Neural progenitor cell (in vitro differentiated cells): ENCODE results near the gene PPP6R3. TPM values are rescaled to one million over a fixed set of nuclear protein-coding genes. Genes with fewer than 3 reads are reported as not detected.

Experiments
- DNase-seq: peaks from one replicate; pipeline ENCODE4 v3.0.0-alpha.2; 2016; ENCODE audit warnings: low spot score
- H2AFZ ChIP-seq: fragments of 200-600 bp; sonication (generic); replicated peaks from 2 replicates; pipeline ENCODE4 v1.6.1; 2016; ENCODE audit warnings: antibody characterized with exemption
- H3F3A ChIP-seq: fragments of 200-600 bp; sonication (generic); 2 replicates; pipeline ENCODE4 v1.6.1; 2016; ENCODE audit warnings: antibody characterized with exemption, low read depth
- H3K27ac ChIP-seq: fragments of 200-600 bp; sonication (generic); 2 replicates; pipeline ENCODE4 v1.5.1; 2016; ENCODE audit warnings: mild to moderate bottlenecking
- H3K27me3 ChIP-seq: fragments of 200-600 bp; sonication (generic); 2 replicates; pipeline ENCODE4 v1.6.1; 2016; ENCODE audit warnings: mild to moderate bottlenecking, moderate library complexity
- H3K36me3 ChIP-seq: fragments of 200-600 bp; sonication (generic); 2 replicates; pipeline ENCODE4 v1.5.1; 2016
- H3K4me1 ChIP-seq: fragments of 200-600 bp; sonication (generic); 2 replicates; pipeline ENCODE4 v1.6.1; 2016; ENCODE audit warnings: mixed run types
- H3K4me2 ChIP-seq: fragments of 200-600 bp; sonication (generic); 2 replicates; pipeline ENCODE4 v1.6.1; 2016
- H3K4me3 ChIP-seq: fragments of 200-600 bp; sonication (generic); 2 replicates; pipeline ENCODE4 v1.5.1; 2016
- H3K79me2 ChIP-seq: fragments of 200-600 bp; sonication (generic); 2 replicates; pipeline ENCODE4 v1.6.1; 2016; ENCODE audit warnings: low read depth
- H3K9ac ChIP-seq: fragments of 200-600 bp; sonication (generic); 2 replicates; pipeline ENCODE4 v1.6.1; 2016
- H3K9me3 ChIP-seq: fragments of 200-600 bp; sonication (generic); 2 replicates; pipeline ENCODE4 v1.5.1; 2016; ENCODE audit warnings: low read depth
- H4K20me1 ChIP-seq: fragments of 200-600 bp; sonication (generic); 2 replicates; pipeline ENCODE4 v1.6.1; 2016; ENCODE audit warnings: low read depth
- H3K27ac Mint-ChIP-seq: 3 replicates; pipeline ENCODE4 v1.8.0; 2021; ENCODE audit warnings: mixed read lengths
- H3K27me3 Mint-ChIP-seq: 2 replicates; pipeline ENCODE4 v1.8.0; 2022; ENCODE audit warnings: low read depth, mild to moderate bottlenecking, inconsistent platforms, moderate library complexity, mixed read lengths; ENCODE audit not compliant: insufficient read depth
- H3K36me3 Mint-ChIP-seq: 3 replicates; pipeline ENCODE4 v1.8.0; 2021; ENCODE audit warnings: mixed read lengths
- H3K4me1 Mint-ChIP-seq: 3 replicates; pipeline ENCODE4 v1.8.0; 2021; ENCODE audit warnings: mixed read lengths
- H3K4me3 Mint-ChIP-seq: 3 replicates; pipeline ENCODE4 v1.8.0; 2021; ENCODE audit warnings: mild to moderate bottlenecking, moderate library complexity, mixed read lengths
- H3K9me3 Mint-ChIP-seq: 3 replicates; pipeline ENCODE4 v1.8.0; 2020; ENCODE audit warnings: mixed read lengths
- EZH2 ChIP-seq: fragments of 200-600 bp; sonication (generic); IDR thresholded peaks from 2 replicates; pipeline ENCODE4 v1.6.1; 2017; ENCODE audit warnings: antibody characterized with exemption, mild to moderate bottlenecking, moderate library complexity
- EZH2phosphoT487 ChIP-seq: fragments of 200-600 bp; sonication (generic); IDR thresholded peaks from 2 replicates; pipeline ENCODE4 v1.6.1; 2017; ENCODE audit warnings: antibody characterized with exemption
- total RNA-seq: library from RNA; depleted of rRNA; stranded (reverse); fragments of >200 nt; gene quantifications from 2 replicates; pipeline ENCODE4 v1.2.3, GENCODE V29; 2015; ENCODE audit warnings: low replicate concordance
- TF ChIP-seq, protein P1 (sequence below): fragments of 200-600 bp; sonication (generic); IDR thresholded peaks from 2 replicates; pipeline ENCODE4 v1.5.1; 2017; ENCODE audit warnings: antibody characterized with exemption, mild to moderate bottlenecking

PPP6R3 gene
- total RNA-seq, 1 donor from 2014 or later = 197 TPM

DNA sequence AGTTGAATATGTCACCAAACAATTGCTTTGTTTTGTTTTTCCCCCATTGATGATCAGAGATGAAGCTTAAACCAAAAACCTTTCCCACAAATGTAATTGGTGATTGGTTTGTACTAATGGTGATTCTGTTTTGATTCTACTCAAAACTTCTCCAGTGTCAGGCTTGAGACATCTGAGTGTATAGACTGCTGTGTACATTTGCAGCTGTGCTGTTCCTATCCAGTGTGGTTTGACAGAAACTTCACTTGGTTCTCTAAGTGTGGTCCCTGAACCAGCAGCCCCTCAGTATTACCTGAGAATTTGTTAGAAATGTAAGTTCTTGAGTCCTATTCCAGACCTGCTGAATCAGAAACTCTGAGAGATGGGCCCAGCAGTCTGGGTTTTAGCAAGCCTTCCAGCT is 84.8 kb downstream of the PPP6R3 start:
- Histone ChIP-seq H4K20me1 (peaks cover 83% of the 10 kb centered on the region), H3K36me3 (no peaks in the 10 kb centered on the region), H3K4me3 (no peak overlapping the region), H3K4me2 (no peak overlapping the region), H3K9me3 (no peaks in the 10 kb centered on the region), H3K27ac (no peak overlapping the region), H3K79me2 (peaks cover 88% of the 10 kb centered on the region), H3K4me1 (no peaks in the 10 kb centered on the region), H3K27me3 (no peaks in the 10 kb centered on the region), H3K9ac (no peak overlapping the region), H2AFZ (no peak overlapping the region), H3F3A (no peaks in the 10 kb centered on the region)
- peaks cover 49% of the 10 kb centered on the region for H3K36me3 Mint-ChIP-seq
- no peak overlapping the region for H3K4me3 Mint-ChIP-seq
- peaks cover 7% of the 10 kb centered on the region for H3K27me3 Mint-ChIP-seq
- no peaks in the 10 kb centered on the region for H3K9me3 Mint-ChIP-seq
- H3K4me1 Mint-ChIP-seq = peaks cover 11% of the 10 kb centered on the region
- no peak for DNase-seq
- no peak for TF ChIP-seq EZH2
- no peak for TF ChIP-seq EZH2phosphoT487
- TF ChIP-seq, protein P1, sequence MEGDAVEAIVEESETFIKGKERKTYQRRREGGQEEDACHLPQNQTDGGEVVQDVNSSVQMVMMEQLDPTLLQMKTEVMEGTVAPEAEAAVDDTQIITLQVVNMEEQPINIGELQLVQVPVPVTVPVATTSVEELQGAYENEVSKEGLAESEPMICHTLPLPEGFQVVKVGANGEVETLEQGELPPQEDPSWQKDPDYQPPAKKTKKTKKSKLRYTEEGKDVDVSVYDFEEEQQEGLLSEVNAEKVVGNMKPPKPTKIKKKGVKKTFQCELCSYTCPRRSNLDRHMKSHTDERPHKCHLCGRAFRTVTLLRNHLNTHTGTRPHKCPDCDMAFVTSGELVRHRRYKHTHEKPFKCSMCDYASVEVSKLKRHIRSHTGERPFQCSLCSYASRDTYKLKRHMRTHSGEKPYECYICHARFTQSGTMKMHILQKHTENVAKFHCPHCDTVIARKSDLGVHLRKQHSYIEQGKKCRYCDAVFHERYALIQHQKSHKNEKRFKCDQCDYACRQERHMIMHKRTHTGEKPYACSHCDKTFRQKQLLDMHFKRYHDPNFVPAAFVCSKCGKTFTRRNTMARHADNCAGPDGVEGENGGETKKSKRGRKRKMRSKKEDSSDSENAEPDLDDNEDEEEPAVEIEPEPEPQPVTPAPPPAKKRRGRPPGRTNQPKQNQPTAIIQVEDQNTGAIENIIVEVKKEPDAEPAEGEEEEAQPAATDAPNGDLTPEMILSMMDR = no peak
- H3K27ac Mint-ChIP-seq = no peak overlapping the region

DNA sequence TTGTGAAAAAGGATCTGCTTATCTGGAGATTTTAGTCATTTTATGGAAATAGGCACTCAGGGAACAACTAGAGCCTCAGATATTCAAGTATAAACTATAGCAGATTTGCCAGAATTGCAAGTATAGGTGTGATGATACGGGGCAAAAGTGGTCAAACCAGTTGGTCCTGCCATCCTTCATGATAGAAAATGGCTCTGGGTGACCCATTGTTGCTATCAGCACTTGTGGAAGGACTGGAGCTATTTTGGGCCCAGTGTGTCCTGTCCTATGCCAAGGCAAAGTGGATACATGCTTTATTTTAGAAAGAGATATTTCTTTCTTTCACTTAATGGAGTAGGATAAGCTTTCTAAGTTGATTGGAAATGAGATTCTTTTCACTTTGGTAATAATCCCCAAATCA is 85.2 kb downstream of the PPP6R3 start:
- TF ChIP-seq EZH2 (no peak), EZH2phosphoT487 (no peak)
- TF ChIP-seq, protein P1 = no peak
- no peaks in the 10 kb centered on the region for H3K4me1 ChIP-seq
- H3K27me3 ChIP-seq = no peaks in the 10 kb centered on the region
- H3K9ac ChIP-seq = no peak overlapping the region
- H3K27me3 Mint-ChIP-seq = peaks cover 7% of the 10 kb centered on the region
- H3F3A ChIP-seq = no peaks in the 10 kb centered on the region
- no peak overlapping the region for H3K4me2 ChIP-seq
- no peaks in the 10 kb centered on the region for H3K9me3 ChIP-seq
- no peaks in the 10 kb centered on the region for H3K9me3 Mint-ChIP-seq
- H3K36me3 Mint-ChIP-seq = peaks cover 50% of the 10 kb centered on the region
- H3K4me3 ChIP-seq = no peak overlapping the region
- H3K27ac Mint-ChIP-seq = no peak overlapping the region
- peaks cover 88% of the 10 kb centered on the region for H3K79me2 ChIP-seq
- DNase-seq = no peak
- no peaks in the 10 kb centered on the region for H3K36me3 ChIP-seq
- H4K20me1 ChIP-seq = peaks cover 81% of the 10 kb centered on the region
- no peak overlapping the region for H3K4me3 Mint-ChIP-seq
- H2AFZ ChIP-seq = no peak overlapping the region
- no peak overlapping the region for H3K27ac ChIP-seq
- peaks cover 9% of the 10 kb centered on the region for H3K4me1 Mint-ChIP-seq

DNA sequence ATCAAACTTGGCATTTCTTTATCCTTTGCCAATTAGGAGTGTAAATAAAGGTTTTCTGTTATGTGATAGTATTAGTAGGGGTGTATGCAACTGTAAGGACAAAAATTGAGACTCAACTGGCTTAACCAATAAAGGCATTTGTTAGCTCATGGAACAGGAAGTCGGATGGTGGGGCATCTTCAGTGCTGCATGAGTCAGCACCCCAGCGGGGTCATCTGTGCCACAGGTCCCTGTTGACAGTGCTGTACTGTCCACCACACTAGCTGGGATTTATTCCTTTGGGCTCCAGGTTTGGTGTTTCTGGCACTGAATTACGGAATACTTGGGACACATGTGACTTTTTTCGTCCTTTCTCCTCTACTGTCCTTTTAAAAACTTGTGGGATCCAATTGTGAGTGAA is 86.0 kb downstream of the PPP6R3 start:
- Mint-ChIP-seq H3K4me3 (no peak overlapping the region), H3K4me1 (peaks cover 3% of the 10 kb centered on the region), H3K27me3 (peaks cover 5% of the 10 kb centered on the region), H3K9me3 (no peaks in the 10 kb centered on the region), H3K27ac (no peak overlapping the region), H3K36me3 (peaks cover 47% of the 10 kb centered on the region)
- Histone ChIP-seq H3K79me2 (peaks cover 84% of the 10 kb centered on the region), H3K4me2 (no peak overlapping the region), H3K27ac (no peak overlapping the region), H3F3A (no peaks in the 10 kb centered on the region), H2AFZ (no peak overlapping the region), H3K4me1 (no peaks in the 10 kb centered on the region), H3K9me3 (no peaks in the 10 kb centered on the region), H3K36me3 (no peaks in the 10 kb centered on the region), H3K27me3 (no peaks in the 10 kb centered on the region), H4K20me1 (peaks cover 77% of the 10 kb centered on the region), H3K9ac (no peak overlapping the region), H3K4me3 (no peak overlapping the region)
- TF ChIP-seq EZH2 = no peak
- TF ChIP-seq, protein P1 = no peak
- TF ChIP-seq EZH2phosphoT487 = no peak
- no peak for DNase-seq
